HG03135 (cell line): Measurements from ENCODE around the gene ARMH3.
A peak's percentile ranks its signal among the peaks of the same experiment; 100 is the strongest.

Experiments used
- ATAC-seq: cut with Tn5 transposase; IDR thresholded peaks from one replicate; pipeline ENCODE4 v1.9.1; 2021; ENCODE audit warnings: mild to moderate bottlenecking, moderate library complexity; ENCODE audit not compliant: unreplicated experiment

ARMH3 gene

DNA sequence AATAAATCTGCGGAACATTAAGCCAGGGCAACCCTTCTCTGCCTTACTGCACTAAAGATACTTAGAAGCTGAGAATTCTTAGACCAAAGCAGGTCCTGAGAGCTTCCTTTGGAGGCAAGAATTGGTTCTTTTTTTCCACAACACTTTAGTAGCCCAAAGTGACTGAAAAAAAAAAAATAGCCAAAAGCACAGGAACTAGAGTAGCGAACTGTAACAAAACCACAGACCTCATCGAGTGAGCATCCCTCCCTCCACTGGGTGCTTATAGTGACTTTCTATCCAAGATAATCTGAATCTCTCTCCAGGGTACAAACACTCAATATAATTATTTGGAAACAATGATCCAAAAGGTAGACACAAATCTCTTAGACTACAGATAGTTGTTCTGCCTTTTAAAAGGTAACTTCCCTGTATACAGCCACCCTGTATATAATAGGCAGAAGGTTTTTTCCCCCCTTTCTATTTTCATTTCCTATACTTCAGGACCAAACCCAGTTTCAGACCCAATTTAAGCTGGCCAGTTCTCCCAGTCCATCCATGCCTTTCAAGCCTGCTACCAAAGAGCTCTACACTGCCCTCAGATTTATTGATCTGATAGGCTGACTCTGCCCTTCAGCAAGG, 180.8 kb downstream of the ARMH3 start:
- no peak for ATAC-seq

DNA sequence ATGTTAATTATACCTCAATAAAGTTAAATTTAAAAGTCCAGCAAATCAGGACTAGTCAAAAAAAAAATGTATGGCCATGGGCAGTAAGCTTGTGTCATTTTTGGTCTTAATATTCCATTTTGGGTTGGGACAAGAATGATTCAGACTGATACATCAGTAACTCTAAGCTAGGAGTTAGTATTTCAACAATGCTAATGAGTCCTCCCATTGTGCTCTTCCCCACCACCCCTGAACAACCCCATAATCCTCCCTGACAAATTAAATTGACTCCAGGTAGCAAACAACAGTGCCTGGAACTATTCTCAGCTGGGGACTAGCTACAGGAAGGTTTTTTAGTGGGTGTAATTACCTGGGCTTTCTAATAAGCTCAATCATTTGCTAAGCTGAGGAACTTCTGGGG, 181.7 kb downstream of the ARMH3 start:
- no peak for ATAC-seq

DNA sequence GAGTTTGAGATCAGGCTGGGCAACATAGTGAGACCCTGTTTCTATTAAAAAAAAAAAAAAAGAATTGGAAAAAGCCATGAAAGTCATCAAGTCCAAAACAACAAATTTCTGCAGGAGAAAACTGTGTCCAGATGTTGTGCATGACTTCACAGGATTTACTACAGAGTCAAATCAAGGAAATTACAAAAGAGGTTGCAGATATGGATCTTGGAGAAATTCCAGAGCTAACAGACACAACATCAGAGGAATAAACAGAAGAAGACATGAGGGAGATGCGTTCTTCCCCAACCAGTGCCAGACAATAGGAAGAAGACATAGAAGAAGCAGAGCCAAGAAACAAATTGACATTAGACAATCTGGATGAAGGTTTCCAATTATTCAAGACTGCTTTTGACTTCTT, 188.0 kb downstream of the ARMH3 start:
- ATAC-seq: no peak

DNA sequence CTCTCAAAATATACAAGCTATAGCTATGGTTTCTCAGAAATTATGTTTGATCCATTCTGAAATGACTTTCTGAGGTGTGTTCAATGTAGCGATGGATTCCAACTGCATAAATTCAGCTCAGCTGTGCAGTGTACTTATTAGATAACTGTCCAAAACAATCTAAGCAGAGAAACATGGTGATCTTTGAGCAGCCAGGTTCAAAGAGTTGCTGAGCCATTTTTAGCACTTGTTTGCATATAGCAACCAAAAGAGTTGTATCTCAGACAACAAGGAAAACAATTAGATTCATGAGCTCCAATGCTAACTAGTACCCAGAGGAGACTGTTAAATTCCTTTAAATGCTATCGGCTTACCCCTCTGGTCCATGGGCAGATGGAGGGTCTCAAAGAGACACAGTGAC, 196.4 kb downstream of the ARMH3 start:
- ATAC-seq: no peak

DNA sequence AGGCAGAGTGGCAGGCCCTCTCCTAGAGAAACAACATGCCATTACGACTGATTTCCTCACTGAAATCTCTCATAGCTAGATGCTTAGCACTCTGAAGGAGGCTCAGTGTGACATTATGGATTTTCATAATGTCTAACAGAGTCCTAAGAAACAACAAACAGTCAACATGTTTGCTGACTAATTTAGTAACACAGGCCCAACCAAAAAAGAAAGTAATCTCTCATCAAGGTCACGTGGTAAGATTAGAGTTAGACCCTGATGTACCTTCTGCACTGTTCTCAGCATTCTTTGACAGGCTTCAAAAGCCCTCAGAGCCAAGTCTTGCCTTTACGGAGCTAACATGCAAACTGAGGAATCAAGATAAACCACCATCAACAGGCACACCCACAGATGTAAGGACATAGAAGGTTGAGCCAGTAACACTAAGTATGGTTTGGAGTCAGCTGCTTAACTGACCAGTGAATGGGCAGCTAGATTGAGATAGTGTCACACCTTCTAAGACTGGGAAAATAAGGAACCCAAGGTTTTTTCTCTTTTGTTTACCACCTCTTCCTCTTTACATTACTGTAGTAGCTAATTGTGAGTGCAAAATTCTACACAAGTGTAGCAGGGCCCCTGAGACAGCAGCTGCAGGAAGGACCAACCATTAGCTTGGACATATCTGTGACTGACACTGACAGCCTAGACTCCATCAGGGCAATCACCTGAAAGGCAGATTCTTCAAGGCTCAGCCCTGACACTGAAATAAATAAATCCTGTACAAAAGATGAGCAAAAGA, 197.1 kb downstream of the ARMH3 start:
- ATAC-seq: peak; percentile 69

DNA sequence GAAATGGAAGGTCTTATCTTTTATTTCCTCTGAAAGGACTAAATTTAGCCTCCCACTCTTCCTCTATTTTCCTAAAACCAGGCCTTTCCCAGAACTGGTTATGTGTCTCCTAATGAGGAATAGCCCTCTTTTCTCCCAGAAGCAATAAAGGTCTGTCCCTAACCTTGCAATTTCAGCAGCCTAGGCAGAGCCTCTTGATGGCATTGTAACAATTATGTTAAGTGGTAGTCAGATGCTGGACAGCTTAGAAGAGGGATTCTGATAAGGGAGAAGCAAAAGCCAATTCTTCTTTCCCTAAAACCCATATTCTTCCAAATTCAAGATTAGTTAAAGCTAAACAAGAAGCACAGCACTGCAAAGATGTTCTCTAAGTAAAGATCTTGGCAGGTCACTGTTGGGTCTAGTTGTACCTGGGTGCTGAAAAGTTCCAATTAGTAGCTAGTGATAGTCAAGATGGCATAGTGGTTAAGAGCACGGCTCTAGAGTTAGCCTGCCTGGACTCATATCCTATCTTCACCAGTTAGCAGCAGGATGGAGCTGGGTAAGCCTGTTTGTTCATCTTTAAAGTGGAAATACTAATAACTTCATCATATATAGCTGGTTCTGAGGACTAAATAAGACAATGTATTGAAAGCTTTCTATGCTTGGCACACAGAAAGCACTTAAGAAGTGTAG, 198.0 kb downstream of the ARMH3 start:
- no peak for ATAC-seq

DNA sequence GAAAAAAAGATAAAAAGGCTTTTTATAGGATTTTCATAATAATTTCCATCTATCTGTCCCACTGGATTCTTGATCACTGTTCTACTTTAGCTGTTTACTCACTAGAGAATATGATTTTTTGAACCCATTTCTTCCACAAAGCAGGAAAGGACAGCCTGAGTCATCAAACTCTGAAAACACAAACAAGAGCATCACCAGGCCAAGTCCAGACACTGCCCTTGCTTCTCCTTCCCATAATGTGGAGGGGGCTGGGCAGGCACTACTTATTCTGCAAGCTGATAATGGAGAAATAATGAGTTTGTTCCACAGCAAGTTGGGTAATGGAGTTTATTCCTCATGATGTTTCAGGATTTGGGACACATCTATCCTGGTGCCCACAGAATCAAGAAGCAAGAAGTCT, 199.3 kb downstream of the ARMH3 start:
- ATAC-seq: no peak

DNA sequence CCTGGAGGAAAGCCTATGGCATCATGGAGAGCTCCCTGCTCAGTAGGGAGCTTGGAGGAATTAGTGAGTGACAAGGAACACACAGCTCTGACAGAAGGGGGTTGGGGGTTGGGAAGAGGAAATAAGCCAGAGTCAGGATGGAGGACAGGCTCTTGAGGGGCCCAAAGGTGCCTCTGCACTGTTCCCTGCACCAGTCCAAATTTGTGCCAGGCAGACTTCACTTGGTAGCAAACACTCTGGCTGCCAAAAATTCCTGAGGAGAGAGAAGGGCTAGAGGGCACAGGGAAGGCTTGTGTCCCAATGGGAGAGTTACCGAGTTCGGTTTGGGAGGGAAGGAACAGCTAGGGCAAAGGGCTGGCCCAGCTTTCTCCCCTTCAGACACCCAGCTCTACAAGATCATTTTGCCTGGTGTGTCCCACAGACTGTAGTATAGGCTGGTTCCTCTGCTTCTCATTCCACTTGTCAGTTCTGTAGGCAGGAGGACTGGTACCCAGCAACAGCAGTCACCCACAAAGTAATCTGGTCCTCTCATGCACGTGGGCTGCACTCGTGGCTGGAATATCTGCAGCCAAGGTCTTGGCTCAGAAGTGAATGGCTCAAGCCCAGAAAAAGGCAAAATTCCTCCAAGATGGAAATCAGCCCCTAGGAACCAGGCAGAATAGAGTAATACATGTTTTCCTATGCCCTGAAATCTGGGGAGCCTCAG, 204.4 kb downstream of the ARMH3 start:
- no peak for ATAC-seq

DNA sequence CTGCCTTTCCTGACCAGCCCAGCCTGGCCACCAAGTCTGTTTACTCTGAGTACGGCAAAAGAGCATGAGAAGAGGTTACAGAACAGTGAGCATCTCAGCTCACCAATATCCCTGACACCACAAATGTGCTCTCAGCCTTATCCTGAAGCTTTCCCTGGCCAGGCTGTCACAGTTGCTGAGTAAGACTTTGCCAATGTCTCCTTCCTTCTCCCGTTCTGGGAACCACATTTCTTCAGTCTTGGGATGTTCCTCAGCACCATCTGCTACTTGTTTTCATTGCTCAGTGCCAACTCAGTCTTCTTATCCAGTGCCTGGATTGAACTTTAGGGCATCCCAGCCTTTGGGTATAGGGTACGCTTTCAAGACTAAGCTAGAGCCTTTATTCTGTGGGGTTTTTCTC, 205.2 kb downstream of the ARMH3 start:
- ATAC-seq: no peak

DNA sequence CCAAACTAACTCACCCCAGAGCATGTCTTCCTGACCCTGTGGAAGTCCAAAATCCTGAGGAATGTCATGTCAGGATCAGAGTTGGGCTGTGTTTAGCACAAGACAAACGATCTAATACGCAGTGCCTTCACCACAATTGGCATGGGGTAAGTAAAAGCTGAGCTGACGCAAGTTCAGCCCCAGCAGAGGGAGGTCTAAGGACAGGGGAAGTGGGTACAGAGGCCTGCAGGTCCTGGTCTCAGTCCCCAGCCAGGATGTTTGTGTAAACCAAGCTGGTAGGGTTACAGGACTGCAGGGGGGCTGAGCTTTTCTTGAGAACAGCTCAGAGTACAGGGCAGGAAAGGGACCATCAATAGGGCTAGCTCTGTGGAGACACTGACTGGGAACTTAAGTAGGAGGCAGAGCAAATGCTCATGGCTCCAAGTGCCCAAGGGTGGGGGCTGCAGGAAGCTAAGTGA, 207.1 kb downstream of the ARMH3 start:
- ATAC-seq: no peak

DNA sequence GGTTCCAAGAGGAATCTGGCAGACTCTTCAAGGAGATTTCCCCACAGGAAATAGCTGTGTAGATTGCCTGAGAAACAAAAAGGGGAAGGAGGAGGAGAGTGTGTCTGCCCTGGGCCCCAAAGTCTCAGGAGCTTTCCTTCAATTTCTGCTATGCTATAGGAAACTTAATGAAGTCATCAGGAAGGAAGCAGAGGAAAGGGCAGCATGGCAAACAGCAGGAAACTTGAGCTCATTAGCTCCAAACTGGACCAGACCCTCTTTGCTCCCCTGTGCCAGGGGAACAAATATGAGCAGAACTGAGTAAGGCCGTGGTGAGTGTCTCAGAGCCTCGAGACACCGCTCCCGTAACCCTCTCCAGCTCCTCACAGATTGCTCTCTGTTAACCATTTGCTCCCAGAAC, 207.6 kb downstream of the ARMH3 start:
- no peak for ATAC-seq

DNA sequence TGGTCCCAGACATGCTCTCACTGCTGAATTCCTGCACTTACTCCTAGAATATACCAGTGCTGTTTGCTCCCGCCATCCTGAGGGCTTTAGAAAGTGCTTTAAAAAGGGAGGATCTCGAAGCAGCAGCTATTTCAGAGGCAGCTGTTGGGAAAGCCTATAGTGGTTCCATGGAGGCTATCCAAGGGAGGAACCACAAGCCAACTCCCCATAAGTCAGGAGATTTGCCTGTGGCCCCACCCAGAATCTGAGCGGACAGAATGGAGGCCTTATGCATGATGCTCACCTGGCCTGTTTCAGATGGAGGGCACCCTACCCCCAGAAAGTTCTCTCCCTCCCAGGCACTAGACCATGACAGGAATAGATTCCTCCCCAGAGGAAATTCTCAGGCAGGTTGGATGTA, 210.1 kb downstream of the ARMH3 start:
- no peak for ATAC-seq

DNA sequence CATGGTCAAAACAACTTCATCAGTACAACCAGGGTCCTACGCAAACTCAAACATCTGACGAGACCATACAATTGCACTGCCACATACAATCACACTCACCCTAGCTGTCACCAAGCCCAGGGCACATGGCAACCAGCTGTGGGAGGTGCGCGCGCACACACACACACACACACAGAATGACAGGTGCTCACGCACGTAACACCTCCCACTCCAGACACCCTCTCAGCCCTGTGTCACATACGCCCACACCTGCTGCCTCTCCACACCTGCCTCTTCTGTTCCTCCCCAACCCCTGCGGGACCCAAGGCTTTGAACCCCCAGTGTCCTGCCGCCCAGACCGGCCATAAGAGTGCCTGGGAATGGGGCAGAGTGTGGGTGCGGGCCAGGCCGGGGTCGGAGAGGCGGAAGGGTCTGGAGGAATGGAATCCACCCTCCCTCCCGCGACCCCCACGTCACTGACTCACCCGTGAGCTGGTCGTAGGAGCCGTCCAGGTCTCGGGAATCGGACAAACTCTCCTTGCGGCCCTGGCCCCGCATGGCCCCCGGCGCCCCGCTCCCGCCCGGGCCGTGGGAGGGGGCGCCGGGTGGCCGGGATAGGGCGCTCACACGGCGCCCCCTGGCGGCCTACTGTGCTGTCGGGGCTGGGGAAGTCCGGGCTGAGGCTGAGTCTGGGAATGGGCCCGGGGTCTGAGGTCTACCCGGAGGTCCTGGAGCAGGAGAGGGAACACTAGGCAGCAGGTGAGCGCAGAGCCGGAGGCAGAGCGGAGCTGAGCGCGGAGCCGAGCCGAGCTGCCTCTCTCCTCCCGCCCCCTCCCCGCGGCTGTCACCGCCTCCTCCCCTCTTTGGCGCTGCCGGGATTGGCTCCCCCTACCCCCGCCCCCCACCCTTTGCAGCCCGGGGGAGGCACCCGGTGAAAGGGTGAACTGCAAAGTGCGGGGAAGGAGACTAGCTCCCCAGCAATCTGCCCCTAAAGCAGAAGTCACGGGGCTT, 212.6 kb downstream of the ARMH3 start, which contains the start of gene KCNIP2:
KCNIP2 (minus strand) TSS at position 769 of the 990 bp plus-strand sequence; CDS start at position 537, 232 bp downstream.
- no peak for ATAC-seq

DNA sequence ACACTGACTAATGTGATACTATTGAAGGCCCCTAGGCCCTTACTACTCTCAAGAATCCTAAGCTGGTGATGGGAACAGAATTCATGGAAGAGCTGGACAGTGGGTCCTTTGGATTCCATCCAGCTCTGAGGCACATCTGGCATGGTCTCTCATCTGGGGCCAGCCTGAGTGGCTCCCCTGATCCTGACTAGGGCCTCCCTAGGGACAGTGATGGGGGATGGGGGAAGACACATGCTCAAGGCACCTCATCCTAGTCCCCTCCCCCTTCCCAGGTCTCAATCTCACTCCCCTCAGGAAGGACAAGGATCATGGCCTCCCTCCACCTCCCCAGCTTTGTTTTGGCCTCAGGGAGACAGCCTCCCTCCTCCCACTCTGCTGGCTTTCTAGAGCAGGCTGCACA, 214.1 kb downstream of the ARMH3 start:
- no peak for ATAC-seq

DNA sequence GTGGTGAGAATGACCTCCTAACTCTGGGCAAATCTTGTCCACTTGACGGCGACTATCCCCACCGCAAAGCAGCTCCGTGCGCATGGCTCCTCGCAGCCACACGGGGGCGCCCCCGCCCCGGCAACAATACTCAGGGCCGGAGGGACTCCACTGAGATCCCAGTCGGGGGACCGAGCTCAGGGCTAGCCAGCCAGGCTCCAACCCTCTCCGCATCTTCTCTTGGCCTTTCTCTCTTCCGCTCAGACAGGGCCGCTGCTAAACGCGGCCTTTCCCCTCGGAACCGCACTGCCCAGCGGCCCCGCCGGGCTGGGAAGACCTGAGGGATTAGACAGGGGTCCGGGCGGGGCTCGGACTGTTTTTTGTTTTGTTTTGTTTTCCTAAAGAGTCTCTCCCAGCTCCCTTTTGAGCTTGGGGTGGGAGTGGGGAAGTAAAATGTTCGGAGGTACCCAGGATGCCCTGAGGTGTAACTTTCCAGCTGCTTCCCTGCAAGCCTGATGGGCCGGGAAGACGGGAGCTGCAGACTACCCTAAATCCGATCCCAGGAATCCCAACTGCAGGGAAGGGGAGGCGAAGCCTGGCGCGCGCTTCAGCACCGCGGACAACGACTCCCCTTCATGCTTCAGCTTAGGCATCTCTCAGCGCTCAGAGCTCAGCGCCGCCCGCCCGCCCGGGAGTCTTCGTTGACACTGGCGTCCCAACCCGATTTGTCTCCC, 215.1 kb downstream of the ARMH3 start:
- ATAC-seq: peak; percentile 52

DNA sequence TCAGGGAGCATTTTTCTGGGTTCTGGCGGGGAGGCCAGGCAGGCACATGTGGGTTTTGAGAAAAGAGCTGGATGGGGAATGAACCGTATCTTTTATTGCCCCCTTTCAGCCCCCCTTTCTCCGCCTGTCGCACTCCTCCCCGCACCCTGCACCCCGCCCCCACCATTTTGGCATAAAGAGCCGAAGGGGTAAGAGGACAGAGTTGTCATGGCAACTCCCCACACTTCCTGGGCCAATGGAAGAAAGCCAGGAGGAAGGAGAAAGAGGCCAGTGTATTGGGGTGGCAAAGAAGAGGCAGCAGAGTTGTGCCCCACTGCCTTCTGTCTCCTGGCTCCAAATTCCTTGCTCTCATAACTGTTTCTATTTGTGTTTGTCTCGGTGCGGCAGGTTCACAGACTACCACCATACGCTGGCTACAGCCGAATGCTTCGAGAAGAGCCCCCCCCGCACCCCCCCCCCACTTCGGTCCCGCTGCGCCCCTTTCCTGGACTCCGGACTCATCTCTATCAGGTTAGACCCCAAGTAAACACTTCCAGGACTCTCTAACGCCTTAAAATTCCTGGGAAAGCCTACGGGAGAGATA, 215.8 kb downstream of the ARMH3 start:
- no peak for ATAC-seq

DNA sequence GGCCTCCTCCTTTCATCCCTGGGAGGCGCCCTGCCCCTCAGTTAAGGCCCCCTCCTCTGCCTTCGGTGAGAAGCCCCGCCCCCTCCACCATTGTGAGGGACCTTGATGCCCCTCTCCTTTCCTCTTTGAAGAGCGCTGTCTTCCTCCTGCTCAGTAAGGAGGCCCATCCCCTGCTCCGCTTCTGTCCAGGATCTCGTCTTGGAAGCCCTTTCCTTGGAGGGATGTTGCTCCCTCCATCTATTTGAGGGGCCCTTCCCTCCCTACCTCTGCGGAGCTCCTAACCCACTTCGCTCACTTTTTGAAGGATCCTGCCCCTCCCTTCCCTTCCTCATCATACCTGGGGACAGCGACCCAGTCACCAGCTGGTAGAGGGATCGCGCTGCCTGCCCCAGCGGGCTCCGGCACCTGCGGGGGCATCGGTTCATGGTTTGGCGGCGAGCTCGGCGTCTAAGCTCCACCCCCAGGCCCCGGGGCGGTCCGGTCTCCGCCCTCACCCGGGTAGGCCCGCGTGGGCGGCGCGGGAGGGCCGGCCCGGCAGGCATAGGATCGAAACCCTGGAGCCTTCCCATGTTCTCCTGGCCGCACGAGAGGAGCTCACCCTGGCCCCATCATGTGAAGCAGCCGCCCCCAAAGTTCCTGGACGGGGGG, 216.4 kb downstream of the ARMH3 start:
- no peak for ATAC-seq

DNA sequence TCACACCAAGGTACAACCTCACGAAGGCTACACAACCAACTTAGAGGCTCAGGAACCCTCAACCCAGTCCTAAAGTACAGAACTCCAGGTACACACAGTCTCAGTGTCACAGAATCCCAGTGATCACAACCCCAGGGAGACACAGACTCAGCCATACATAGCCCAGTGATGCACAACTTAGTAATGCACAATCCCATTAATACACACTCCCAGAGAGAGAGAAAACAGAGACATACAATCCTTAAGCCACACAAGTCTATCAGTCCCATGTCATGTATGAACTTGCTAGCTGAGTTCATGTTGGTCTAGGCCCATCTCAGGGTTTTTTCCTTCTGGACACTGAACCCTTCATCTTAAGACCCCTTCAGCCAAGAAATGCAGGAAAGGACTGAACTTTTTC, 217.0 kb downstream of the ARMH3 start:
- ATAC-seq: no peak
